GM21390 (cell line): ENCODE results near the gene POLR3C.
A peak's percentile ranks its signal among the peaks of the same experiment; 100 is the strongest.
"Not testable (repeated sequence)": the region's sequence is repeated elsewhere in the genome, so short reads cannot be mapped to it uniquely, and the experiment has no call there.

ENCODE experiments used
- ATAC-seq: cut with Tn5 transposase; IDR thresholded peaks from one replicate; pipeline ENCODE4 v1.9.1; 2021; ENCODE audit not compliant: unreplicated experiment

Gene POLR3C, protein sequence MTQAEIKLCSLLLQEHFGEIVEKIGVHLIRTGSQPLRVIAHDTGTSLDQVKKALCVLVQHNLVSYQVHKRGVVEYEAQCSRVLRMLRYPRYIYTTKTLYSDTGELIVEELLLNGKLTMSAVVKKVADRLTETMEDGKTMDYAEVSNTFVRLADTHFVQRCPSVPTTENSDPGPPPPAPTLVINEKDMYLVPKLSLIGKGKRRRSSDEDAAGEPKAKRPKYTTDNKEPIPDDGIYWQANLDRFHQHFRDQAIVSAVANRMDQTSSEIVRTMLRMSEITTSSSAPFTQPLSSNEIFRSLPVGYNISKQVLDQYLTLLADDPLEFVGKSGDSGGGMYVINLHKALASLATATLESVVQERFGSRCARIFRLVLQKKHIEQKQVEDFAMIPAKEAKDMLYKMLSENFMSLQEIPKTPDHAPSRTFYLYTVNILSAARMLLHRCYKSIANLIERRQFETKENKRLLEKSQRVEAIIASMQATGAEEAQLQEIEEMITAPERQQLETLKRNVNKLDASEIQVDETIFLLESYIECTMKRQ

GRCh38 chr1:145823565-145824498 is at the start of gene POLR3C, which contains the start of gene RNF115:
TSS of gene POLR3C (plus strand) at chr1:145824200. CDS start at chr1:145825777, 1,577 bp downstream.
TSS of gene RNF115 (minus strand) at chr1:145824095. CDS start at chr1:145823873, 222 bp downstream.
- ATAC-seq = peak; percentile 83

DNA sequence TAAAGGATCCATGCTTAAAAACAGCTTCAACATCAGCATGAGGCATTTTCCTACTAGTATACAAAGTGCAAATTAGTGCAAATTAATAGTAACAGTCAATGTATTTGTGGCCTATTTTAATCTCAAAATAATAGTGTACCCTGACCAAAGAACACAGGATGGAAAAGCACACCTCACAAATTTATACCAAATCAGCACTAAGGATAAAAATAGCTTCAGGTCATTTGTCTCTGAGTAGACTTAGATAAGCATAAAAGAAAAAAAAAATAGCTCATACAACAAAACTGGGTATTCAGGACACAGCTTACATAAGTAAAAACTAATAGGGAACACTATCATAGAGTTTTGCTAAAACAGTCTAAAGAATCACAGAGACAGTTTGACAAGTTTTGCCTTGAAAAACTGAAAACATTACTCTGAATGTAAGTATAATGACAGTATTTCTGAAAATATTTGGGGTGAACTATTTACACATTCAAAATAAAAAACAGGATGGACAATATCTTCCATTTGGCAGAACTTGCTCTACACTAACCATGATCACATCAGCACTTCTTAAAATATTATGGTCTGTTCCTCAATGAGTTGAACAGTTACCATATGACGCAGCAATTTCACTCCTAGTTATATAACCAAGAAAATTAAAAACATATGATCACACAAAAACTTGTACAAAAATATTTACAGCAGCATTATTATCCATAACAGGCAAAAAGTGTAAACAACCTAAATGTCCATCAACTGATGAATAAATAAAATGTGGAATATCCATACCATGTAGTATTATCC is 46.4 kb upstream of the POLR3C start:
- ATAC-seq = no peak

DNA sequence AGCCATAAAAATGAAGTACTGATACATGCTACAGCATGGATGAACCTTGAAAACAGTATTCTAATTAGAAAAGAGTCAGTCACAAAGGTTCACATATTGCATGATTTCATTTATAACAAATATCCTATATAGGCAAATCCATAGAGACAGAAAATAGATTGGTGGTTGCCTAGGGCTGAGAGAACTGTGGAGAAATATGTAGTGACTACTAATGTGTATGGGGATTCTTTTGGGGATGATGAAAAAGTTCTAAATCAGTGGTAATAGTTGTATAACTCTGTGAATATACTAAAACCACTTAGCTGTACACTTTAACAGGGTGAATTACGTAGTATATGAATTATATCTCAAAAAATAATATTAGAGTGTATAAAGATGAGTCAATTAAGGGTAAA is 45.9 kb upstream of the POLR3C start:
- ATAC-seq = no peak

GRCh38 chr1:145782272-145783099 is 41.5 kb upstream of the POLR3C start:
- no peak for ATAC-seq

- ATAC-seq = no peak
Measured at GRCh38 chr1:145784409-145784808, 39.6 kb upstream of the POLR3C start.

DNA sequence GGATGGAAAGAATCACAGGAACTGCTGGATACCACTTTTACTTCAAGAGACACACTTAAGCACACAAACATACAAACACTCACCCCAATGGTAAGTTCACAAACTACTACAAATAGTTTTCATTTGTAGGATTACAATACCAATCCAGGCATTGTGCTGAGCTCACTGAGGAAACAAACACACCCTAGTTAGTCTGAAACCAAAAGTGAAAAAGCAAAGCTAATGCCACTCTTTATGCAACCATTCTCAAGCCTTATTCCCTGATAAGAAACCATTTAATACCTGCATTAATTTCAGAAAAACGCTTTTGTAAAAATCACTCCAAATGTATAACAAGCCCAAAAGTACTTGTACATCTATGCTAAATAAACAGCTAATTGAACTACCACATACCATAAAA is 38.5 kb upstream of the POLR3C start:
- ATAC-seq = no peak

- no peak for ATAC-seq
Measured at GRCh38 chr1:145786271-145786670, 37.7 kb upstream of the POLR3C start.

- ATAC-seq = no peak
Measured at GRCh38 chr1:145788580-145788979, 35.4 kb upstream of the POLR3C start.

- ATAC-seq = not testable (repeated sequence)
Measured at GRCh38 chr1:145791860-145792259, 32.1 kb upstream of the POLR3C start.

DNA sequence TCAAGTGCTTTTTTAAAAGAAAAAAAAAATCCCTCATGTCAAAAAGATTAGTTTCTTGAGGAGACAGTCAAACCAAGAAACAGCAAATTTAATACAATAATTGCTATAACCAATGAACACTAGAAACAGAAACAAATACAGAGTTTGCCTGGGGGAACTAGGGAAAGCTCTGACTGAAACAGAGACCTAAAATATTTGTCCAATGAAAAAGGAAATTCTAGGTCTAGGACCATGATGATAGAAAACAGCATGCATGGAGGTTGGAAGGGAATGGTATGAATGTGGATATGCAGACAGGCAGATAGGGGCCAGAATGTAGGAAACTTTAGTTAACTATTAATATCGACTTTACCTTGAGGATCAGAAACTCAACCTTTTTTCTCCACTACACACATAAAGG is 31.5 kb upstream of the POLR3C start:
- ATAC-seq = no peak

GRCh38 chr1:145795257-145795881 is 28.6 kb upstream of the POLR3C start:
- no peak for ATAC-seq

GRCh38 chr1:145796753-145797152 is 27.2 kb upstream of the POLR3C start:
- ATAC-seq = no peak

DNA sequence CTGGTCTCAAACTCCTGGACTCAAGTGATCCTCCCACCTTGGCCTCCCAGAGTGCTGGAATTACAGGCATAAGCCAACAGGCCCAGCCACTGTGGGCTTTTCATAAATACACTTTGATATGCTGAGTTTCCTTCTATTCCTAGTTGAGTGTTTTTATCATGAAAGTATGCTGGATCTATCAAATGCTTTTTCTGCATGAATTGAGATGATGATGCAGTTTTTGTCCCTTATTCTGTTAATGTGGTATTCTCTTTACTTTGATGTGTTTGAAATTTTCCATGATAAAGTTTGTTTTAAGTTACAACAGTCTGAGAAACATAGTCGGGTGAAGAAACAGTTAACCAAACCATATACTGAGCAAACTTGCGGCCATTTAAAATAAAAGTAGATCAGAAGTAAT is 24.2 kb upstream of the POLR3C start:
- no peak for ATAC-seq

GRCh38 chr1:145804235-145805045 is 19.6 kb upstream of the POLR3C start:
- ATAC-seq = no peak

- no peak for ATAC-seq
Measured at GRCh38 chr1:145805057-145805456, 18.9 kb upstream of the POLR3C start.

- no peak for ATAC-seq
Measured at GRCh38 chr1:145806408-145806807, 17.6 kb upstream of the POLR3C start.

DNA sequence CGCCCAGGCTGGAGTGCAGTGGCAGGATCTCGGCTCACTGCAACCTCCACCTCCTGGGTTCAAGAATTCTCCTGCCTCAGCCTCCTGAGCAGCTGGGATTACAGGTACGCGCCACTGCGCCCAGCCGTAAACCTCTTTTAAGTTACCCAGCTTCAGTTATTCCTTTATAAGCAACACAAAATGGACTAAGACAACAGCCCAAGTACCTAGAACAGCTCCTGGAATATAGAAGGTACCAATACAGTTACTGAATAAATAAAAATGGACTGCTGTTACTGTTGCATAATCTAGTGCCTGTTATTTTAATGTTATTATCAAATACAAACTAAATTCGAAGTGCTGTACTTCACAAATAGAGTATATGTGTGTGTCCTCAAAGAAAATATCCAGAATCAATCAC is 17.2 kb upstream of the POLR3C start:
- ATAC-seq = no peak

DNA sequence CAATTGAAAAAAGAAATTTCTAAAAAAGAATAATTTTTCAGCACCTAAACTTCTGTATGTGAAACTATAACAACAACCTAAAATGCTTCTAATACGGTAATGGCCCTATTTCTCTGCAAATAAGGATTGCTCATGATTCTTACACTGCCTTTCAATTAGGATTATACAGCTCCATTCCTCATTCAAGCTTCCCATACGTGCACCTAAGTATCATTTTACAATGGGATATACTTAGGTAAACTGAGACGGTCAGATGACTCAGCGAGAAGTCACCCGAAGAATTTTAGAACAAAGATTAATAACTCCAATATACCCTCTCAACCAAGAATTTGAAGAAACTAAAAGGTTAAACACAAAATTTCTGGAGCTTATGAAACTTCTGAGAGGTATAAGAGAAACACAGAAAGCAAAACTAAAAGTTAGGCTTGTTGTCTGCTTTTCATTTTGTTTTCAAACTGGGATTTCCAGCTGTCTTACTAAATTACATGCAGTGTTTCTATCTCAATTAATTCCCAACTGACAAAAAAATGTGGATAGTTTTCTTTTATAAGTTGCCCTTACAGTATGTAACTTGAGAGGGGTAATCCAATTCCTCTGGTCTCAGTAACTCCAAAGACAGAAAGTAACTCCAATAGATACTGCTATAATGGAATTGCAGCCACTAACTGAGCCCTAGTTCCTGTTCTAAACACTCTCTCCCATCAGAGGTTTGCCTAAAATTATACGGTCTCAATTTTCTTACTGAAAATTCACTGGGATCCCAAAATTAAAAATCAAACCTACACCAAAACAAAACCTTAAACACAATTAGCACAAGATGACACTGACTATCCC is 10.8 kb upstream of the POLR3C start:
- ATAC-seq = not testable (repeated sequence)
